Immature natural killer cell (primary cell): ENCODE results near the gene ZNF276. TPM values are rescaled to one million over a fixed set of nuclear protein-coding genes. Genes with fewer than 3 reads are reported as not detected.

Experiments
- DNase-seq, 3 donors: peaks; one replicate each; pipeline ENCODE4 v3.0.0; 2022; ENCODE audit warnings: mixed read lengths in 1 of 3
- H3K27ac Mint-ChIP-seq, 6 donors: one replicate each; pipeline ENCODE4 v1.8.0; 2020; ENCODE audit warnings: mixed read lengths in 6 of 6, mild to moderate bottlenecking in 5 of 6, inconsistent platforms in 4 of 6, moderate library complexity in 3 of 6
- H3K27me3 Mint-ChIP-seq, 3 donors: one replicate each; pipeline ENCODE4 v1.8.0; 2020 to 2021; ENCODE audit warnings: low read depth in 3 of 3, mild to moderate bottlenecking in 3 of 3, mixed read lengths in 3 of 3, moderate library complexity in 3 of 3, inconsistent platforms in 1 of 3
- H3K36me3 Mint-ChIP-seq, 3 donors: one replicate each; pipeline ENCODE4 v1.8.0; 2020; ENCODE audit warnings: mixed read lengths in 3 of 3, inconsistent platforms in 2 of 3, mild to moderate bottlenecking in 2 of 3
- H3K4me1 Mint-ChIP-seq, 2 donors: one replicate each; pipeline ENCODE4 v1.8.0; 2020; ENCODE audit warnings: inconsistent platforms in 2 of 2, mild to moderate bottlenecking in 2 of 2, mixed read lengths in 2 of 2, moderate library complexity in 1 of 2
- H3K4me3 Mint-ChIP-seq, 5 donors: one replicate each; pipeline ENCODE4 v1.8.0; 2020; ENCODE audit warnings: mild to moderate bottlenecking in 5 of 5, mixed read lengths in 5 of 5, inconsistent platforms in 3 of 5, moderate library complexity in 3 of 5
- H3K9me3 Mint-ChIP-seq, 6 donors: one replicate each; pipeline ENCODE4 v1.8.0; 2020; ENCODE audit warnings: mild to moderate bottlenecking in 6 of 6, mixed read lengths in 6 of 6, inconsistent platforms in 4 of 6, moderate library complexity in 3 of 6
- polyA plus RNA-seq, 3 donors: library from polyadenylated mRNA; unstranded; fragments of 300-500 nt; fragmentation: Illumina TruSeq; gene quantifications; one replicate each; pipeline ENCODE4 v1.2.3, GENCODE V29; 2021

Gene ZNF276
- polyA plus RNA-seq, 3 donors from 2014 or later = 20.6 to 91.6 (median 30.0) TPM

DNA sequence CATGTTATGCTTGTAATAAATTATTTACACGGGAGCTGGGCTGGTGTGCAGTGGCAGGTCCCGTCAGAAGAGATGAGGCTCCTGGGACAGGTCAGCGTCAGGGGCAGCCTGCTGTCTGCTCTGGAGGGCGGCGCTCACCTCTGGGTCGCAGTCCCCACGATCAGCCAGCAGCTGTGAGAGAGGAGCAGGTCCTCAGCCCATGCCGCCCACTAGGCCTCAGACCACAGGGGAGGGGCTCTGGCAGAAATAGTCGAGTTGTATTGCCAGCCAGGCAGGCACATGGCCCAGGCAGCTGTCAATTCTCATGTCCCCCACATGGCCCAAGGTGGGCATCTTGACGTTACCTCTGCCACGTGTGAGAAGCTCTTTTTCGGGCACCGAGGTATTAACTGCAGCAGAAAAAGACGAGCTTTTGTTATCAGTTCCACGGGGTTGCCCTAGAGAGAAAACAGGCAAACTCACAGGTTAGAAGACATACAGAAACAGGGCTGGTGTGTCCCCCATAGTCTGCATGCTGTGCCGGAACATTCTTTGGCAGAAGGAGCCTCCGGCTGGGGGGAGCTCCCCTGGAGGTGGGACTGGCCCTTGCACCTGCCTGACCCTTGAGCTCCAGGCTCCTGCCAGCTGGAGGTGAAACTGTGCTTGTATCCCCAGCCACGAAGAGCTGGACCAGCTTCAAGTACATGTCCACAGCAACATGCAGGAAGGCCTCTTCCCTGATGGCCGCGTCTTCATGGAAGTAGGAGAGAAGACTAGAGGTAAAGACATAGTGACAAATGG, 17.4 kb downstream of the ZNF276 start:
- H3K4me1 Mint-ChIP-seq = peaks cover 60 to 67% of the 10 kb centered on the region in 2 donors
- no peaks in the 10 kb centered on the region for H3K9me3 Mint-ChIP-seq
- DNase-seq = no peak
- H3K27me3 Mint-ChIP-seq = peaks cover 18 to 27% (median 25%) of the 10 kb centered on the region in 3 donors
- peak overlapping the region; percentile 23 to 95 (median 90) for H3K27ac Mint-ChIP-seq
- H3K4me3 Mint-ChIP-seq = no peak overlapping the region
- peaks cover 16 to 51% (median 17%) of the 10 kb centered on the region in 3 donors for H3K36me3 Mint-ChIP-seq

- no peak for DNase-seq
- H3K4me1 Mint-ChIP-seq = peaks cover 58 to 63% of the 10 kb centered on the region in 2 donors
- peaks cover 18 to 27% (median 25%) of the 10 kb centered on the region in 3 donors for H3K27me3 Mint-ChIP-seq
- H3K4me3 Mint-ChIP-seq = no peak overlapping the region
- H3K36me3 Mint-ChIP-seq = peaks cover 15 to 45% (median 16%) of the 10 kb centered on the region in 3 donors
- peak overlapping the region in 5 of 6 donors; percentile 23 to 89 (median 60) for H3K27ac Mint-ChIP-seq
- no peaks in the 10 kb centered on the region for H3K9me3 Mint-ChIP-seq
Measured at GRCh38 chr16:89739383-89739782, 18.0 kb downstream of the ZNF276 start.

GRCh38 chr16:89741342-89742014, 20.1 kb downstream of the ZNF276 start:
- H3K36me3 Mint-ChIP-seq = peaks cover 12 to 38% (median 12%) of the 10 kb centered on the region in 3 donors
- no peaks in the 10 kb centered on the region for H3K9me3 Mint-ChIP-seq
- H3K4me1 Mint-ChIP-seq = peaks cover 45 to 51% of the 10 kb centered on the region in 2 donors
- peak overlapping the region; percentile 22 to 76 (median 46) for H3K27ac Mint-ChIP-seq
- no peak overlapping the region for H3K4me3 Mint-ChIP-seq
- DNase-seq = no peak
- H3K27me3 Mint-ChIP-seq = peaks cover 15 to 25% (median 19%) of the 10 kb centered on the region in 3 donors

DNA sequence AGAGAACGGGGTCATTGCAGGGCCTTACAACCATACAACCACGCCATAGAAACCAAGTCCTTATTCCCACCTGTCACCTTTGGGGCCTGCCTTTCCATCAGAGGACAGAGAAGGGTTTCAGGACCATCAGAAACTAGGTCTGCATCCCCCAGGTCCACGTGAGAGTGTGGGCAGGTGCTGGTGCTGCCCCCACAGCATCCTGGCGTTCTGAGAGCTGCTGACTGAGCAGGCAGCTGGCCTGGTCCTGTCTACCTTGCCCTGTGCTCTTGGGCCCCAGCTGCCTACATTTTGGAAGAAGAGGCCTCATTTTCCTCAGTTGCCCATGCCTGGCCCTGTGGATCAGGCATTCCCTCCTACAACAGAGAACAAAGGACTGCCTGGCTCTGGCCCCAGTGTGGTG, 21.6 kb downstream of the ZNF276 start:
- Mint-ChIP-seq H3K4me3 (no peak overlapping the region), H3K27me3 (peaks cover 8 to 13% (median 10%) of the 10 kb centered on the region in 3 donors), H3K9me3 (no peaks in the 10 kb centered on the region), H3K27ac (peak overlapping the region; percentile 29 to 83 (median 76)), H3K36me3 (peaks cover 5 to 29% (median 7%) of the 10 kb centered on the region in 3 donors), H3K4me1 (peaks cover 31 to 36% of the 10 kb centered on the region in 2 donors)
- no peak for DNase-seq

GRCh38 chr16:89744813-89745212, 23.5 kb downstream of the ZNF276 start:
- DNase-seq = no peak
- H3K27ac Mint-ChIP-seq = peak overlapping the region in 5 of 6 donors; percentile 16 to 71 (median 40)
- peaks cover 2 to 9% (median 4%) of the 10 kb centered on the region in 3 donors for H3K27me3 Mint-ChIP-seq
- H3K4me3 Mint-ChIP-seq = no peak overlapping the region
- no peaks in the 10 kb centered on the region for H3K9me3 Mint-ChIP-seq
- peaks cover 4 to 14% (median 10%) of the 10 kb centered on the region in 3 donors for H3K36me3 Mint-ChIP-seq
- H3K4me1 Mint-ChIP-seq = peaks cover 12 to 21% of the 10 kb centered on the region in 2 donors

DNA sequence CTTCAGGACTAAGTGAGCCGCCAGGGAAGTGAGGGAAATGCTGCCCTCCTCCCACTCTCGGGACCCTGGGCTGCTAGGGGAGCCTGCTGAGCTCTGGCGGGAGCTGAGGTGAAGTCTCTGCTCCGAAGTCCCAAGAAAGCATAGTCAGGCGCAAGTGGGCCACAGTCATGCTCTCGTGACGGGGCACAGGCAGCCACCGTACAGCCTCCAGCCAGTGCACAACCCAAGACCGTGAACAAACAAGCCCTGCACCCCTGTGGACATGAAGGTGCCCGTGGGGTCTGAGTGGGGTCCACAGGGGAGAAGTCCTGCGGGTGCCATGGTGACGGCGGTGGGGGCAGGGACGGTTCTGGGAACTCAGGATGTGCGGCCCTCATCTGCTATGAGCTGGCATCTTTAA, 24.7 kb downstream of the ZNF276 start:
- H3K36me3 Mint-ChIP-seq = peaks cover 4 to 10% (median 10%) of the 10 kb centered on the region in 3 donors
- no peak for DNase-seq
- H3K27ac Mint-ChIP-seq = no peak overlapping the region
- H3K4me3 Mint-ChIP-seq = no peak overlapping the region
- peaks cover 2 to 4% (median 2%) of the 10 kb centered on the region in 3 donors for H3K27me3 Mint-ChIP-seq
- H3K4me1 Mint-ChIP-seq = peaks cover 10 to 20% of the 10 kb centered on the region in 2 donors
- no peaks in the 10 kb centered on the region for H3K9me3 Mint-ChIP-seq

DNA sequence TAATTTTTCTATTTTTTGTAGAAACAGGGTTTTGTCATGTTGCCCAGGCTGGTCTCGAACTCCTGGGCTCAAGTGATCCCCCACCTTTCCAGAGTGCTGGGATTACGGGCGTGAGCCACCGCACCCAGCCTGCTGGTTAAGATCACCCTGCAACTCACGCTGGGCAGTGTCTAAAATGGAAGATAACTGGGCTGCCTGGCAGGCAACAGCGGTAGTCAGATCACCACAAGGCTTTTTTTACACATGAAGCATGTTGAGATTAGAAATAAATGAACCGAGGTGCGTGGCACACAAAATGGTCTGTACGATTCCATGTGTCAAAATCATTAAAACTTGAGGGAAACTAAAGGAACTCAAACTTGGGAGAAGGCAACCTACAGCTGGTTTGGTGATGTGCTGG, 26.7 kb downstream of the ZNF276 start:
- H3K4me3 Mint-ChIP-seq = no peak overlapping the region
- H3K4me1 Mint-ChIP-seq = peaks cover 10 to 14% of the 10 kb centered on the region in 2 donors
- DNase-seq = no peak
- peaks cover 4 to 12% (median 10%) of the 10 kb centered on the region in 3 donors for H3K36me3 Mint-ChIP-seq
- no peak overlapping the region for H3K27ac Mint-ChIP-seq
- H3K9me3 Mint-ChIP-seq = no peaks in the 10 kb centered on the region
- peaks cover 0 to 3% (median 2%) of the 10 kb centered on the region in 3 donors for H3K27me3 Mint-ChIP-seq

DNA sequence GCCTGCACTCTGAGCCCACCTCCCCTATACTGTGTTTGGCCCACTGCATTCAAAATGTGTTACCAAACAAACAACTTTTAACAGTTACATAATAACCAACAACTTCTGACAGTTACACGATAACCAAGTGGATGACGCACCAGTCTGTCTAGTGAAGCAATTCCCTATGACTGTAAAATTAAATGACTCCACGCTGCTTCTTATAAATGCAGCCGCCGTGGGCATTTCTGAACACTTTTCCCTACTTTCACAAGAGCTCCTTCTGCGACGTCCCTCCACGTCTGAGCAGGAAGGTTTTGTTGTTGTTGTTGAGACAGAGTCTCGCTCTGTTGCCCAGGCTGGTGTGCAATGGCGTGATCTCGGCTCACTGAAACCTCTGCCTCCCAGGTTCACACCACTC, 27.6 kb downstream of the ZNF276 start:
- Mint-ChIP-seq H3K36me3 (peaks cover 4 to 12% (median 10%) of the 10 kb centered on the region in 3 donors), H3K4me1 (peaks cover 8 to 15% of the 10 kb centered on the region in 2 donors), H3K9me3 (no peaks in the 10 kb centered on the region), H3K4me3 (no peak overlapping the region), H3K27me3 (peaks cover 0 to 3% (median 2%) of the 10 kb centered on the region in 3 donors), H3K27ac (no peak overlapping the region)
- no peak for DNase-seq

DNA sequence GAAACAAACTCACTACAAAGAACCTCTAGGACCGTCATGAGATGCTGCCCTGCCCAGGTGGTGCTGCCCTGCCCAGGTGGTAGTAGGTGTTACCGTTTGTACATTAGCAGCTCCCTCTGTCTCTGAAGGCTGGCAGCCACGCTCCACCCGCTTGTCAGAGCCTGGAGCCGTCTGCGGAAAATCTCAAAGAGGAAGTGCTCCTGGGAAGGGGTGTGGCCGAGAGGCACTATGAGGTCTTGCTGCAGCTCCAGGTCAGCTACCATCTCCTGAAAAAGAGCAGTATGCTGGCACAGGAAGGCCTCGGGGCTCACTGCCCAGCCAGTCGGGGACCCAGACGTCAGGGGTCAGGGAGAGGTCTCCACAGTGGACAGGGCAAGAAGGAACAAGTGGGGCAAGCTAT, 28.3 kb downstream of the ZNF276 start:
- peaks cover 4 to 12% (median 12%) of the 10 kb centered on the region in 3 donors for H3K36me3 Mint-ChIP-seq
- no peaks in the 10 kb centered on the region for H3K9me3 Mint-ChIP-seq
- H3K4me3 Mint-ChIP-seq = no peak overlapping the region
- H3K27ac Mint-ChIP-seq = peak overlapping the region in 3 of 6 donors; percentile 19 to 74 (median 57)
- DNase-seq = no peak
- peaks cover 9 to 20% of the 10 kb centered on the region in 2 donors for H3K4me1 Mint-ChIP-seq
- H3K27me3 Mint-ChIP-seq = peaks cover 0 to 3% (median 2%) of the 10 kb centered on the region in 3 donors

GRCh38 chr16:89759746-89760340, 38.5 kb downstream of the ZNF276 start:
- H3K27me3 Mint-ChIP-seq = peaks cover 5 to 17% (median 7%) of the 10 kb centered on the region in 3 donors
- no peak for DNase-seq
- H3K4me3 Mint-ChIP-seq = peak overlapping the region in 4 of 5 donors; percentile 30 to 91 (median 38)
- peak overlapping the region; percentile 78 to 99 (median 97) for H3K27ac Mint-ChIP-seq
- H3K9me3 Mint-ChIP-seq = no peaks in the 10 kb centered on the region
- H3K4me1 Mint-ChIP-seq = peaks cover 44 to 46% of the 10 kb centered on the region in 2 donors
- peaks cover 4 to 34% (median 14%) of the 10 kb centered on the region in 3 donors for H3K36me3 Mint-ChIP-seq

DNA sequence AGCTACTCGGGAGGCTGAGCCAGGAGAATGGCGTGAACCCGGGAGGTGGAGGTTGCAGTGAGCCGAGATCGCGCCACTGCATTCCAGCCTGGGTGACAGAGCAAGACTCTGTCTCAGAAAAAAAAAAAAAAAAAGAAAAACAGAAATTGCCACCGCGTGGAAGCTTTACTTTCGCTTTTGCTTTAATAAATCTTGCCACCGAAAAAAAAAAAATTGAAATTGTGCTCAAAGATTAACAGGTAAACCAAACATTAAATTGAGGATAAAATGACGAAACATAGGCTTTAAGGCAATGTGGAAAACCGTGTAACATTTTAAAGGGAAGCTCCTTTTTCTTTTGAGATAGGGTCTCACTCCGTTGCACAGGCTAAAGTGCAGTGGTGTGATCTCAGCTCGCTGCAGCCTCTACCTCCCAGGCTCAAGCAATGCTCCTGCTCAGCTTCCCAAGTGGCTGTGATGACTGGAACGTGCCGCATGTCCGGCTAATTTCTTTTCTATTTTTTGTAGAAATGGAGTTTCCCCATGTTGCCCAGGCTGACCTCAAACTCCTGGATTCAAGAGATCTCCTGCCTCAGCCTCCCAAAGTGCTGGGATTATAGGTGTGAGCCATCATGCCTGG, 40.1 kb downstream of the ZNF276 start:
- no peaks in the 10 kb centered on the region for H3K9me3 Mint-ChIP-seq
- H3K4me1 Mint-ChIP-seq = peaks cover 45 to 54% of the 10 kb centered on the region in 2 donors
- H3K27me3 Mint-ChIP-seq = peaks cover 5 to 19% (median 7%) of the 10 kb centered on the region in 3 donors
- peaks cover 3 to 28% (median 9%) of the 10 kb centered on the region in 3 donors for H3K36me3 Mint-ChIP-seq
- peak overlapping the region; percentile 93 to 100 (median 98) for H3K27ac Mint-ChIP-seq
- DNase-seq = peak; percentile 42 to 57 (median 56)
- H3K4me3 Mint-ChIP-seq = peak overlapping the region; percentile 84 to 98 (median 91)

DNA sequence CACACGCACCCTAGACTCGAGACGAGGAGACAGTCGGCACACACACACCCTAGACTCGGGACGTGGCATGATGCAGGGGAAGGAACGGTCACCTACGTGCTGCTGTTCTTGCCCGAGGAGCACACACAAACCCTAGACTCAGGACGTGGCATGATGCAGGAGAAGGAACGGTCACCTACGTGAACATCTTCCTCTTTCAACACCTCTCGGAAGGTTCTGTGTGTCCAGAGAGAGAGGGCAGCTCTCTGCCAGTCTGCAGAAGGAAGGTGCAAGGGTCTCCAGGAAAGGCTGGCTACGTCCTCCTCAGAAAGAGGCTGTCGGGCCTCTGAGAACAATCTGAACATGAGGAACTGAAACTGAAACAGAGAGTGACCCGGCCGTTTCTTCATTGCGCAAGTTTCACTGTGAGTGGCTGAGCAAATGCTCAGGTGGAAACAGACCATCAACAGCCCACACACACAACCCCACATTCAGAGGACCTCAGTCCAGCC, 43.4 kb downstream of the ZNF276 start:
- Mint-ChIP-seq H3K27me3 (peaks cover 7 to 19% (median 8%) of the 10 kb centered on the region in 3 donors), H3K36me3 (peaks cover 3 to 11% (median 3%) of the 10 kb centered on the region in 3 donors), H3K9me3 (no peaks in the 10 kb centered on the region), H3K27ac (peak overlapping the region; percentile 99 to 100 (median 100)), H3K4me3 (peak overlapping the region; percentile 94 to 99 (median 97)), H3K4me1 (peaks cover 45 to 53% of the 10 kb centered on the region in 2 donors)
- DNase-seq = peak; percentile 65 to 70 (median 69)
